Kidney (tissue), 14 donors: Measurements from ENCODE around the gene PANK4. TPM values are rescaled to one million over a fixed set of nuclear protein-coding genes. Genes with fewer than 3 reads are reported as not detected.

Source experiments
- DNase-seq, 5 donors: peaks; one replicate each; pipeline ENCODE4 v3.0.0-alpha.2; 2013 to 2020
- FAIRE-seq: peaks from 2 replicates; lab custom pipeline; 2012; peaks lifted over from hg19 to GRCh38; lab: Jason Lieb, UNC
- H3K27ac ChIP-seq, 2 donors: one replicate each; pipeline ENCODE4 v1.7.0; 2013; ENCODE audit warnings: low read depth in 2 of 2, low read length in 2 of 2, inconsistent platforms in 1 of 2
- H3K27me3 ChIP-seq: one replicate; pipeline ENCODE4 v1.7.1; 2013; ENCODE audit warnings: low read length, inconsistent platforms; ENCODE audit not compliant: control insufficient read depth, insufficient read depth
- H3K36me3 ChIP-seq, 3 donors: one replicate each; pipeline versions ENCODE4 v1.7.0 to v1.7.1; 2013; ENCODE audit warnings: low read length in 3 of 3, control low read depth in 1 of 3, inconsistent platforms in 1 of 3; ENCODE audit not compliant: insufficient read depth in 3 of 3, control insufficient read depth in 2 of 3
- H3K4me1 ChIP-seq, 3 donors: one replicate each; pipeline versions ENCODE4 v1.7.0 to v1.7.1; 2013; ENCODE audit warnings: low read length in 3 of 3, inconsistent platforms in 1 of 3, low read depth in 1 of 3; ENCODE audit not compliant: control insufficient read depth in 2 of 3, insufficient read depth in 2 of 3
- H3K4me3 ChIP-seq, 3 donors: one replicate each; pipeline versions ENCODE4 v1.7.0 to v1.8.1; 2013; ENCODE audit warnings: low read length in 3 of 3, control low read depth in 1 of 3, inconsistent platforms in 1 of 3
- H3K9ac ChIP-seq, 3 donors: one replicate each; pipeline versions ENCODE4 v1.7.0 to v1.7.1; 2013; ENCODE audit warnings: low read length in 3 of 3, control low read depth in 1 of 3, inconsistent platforms in 1 of 3
- H3K9me3 ChIP-seq, 3 donors: one replicate each; pipeline versions ENCODE4 v1.7.0 to v1.7.1; 2013; ENCODE audit warnings: low read length in 3 of 3, control low read depth in 1 of 3, inconsistent platforms in 1 of 3; ENCODE audit not compliant: control insufficient read depth in 2 of 3, insufficient read depth in 1 of 3
- intact Hi-C: fragments of 100-400 bp; cut with DNase I; formaldehyde crosslinking; loops from one replicate; pipeline ENCODE4 v1.11.1; 2022
- polyA plus RNA-seq: library from polyadenylated mRNA; stranded (reverse); fragments of 350-450 nt; fragmentation: Illumina TruSeq; extraction: RNeasy Lipid Tissue Mini Kit (QIAGEN cat#74804); gene quantifications from one replicate; pipeline ENCODE4 v1.2.3, GENCODE V29; 2014; ENCODE audit warnings: low read depth, low replicate concordance; ENCODE audit not compliant: insufficient read depth
- total RNA-seq: library from RNA; stranded (reverse); fragmentation: NEBNext Ultra II Directional; extraction: Animal tissue kit (Norgen Biotek cat#: 25700); gene quantifications from one replicate; pipeline ENCODE4 v1.2.1, GENCODE V29; 2021
- TF ChIP-seq, protein P1 (sequence below): IDR thresholded peaks from 3 replicates; pipeline ENCODE4 v1.5.1; 2012; ENCODE audit warnings: mild to moderate bottlenecking, moderate library complexity, borderline replicate concordance; ENCODE audit not compliant: insufficient read depth; ENCODE audit errors: extremely low read depth
- donor health status: control.
- donor health status: control.
- donor health status: control.
- donor health status: control.
- donor health status: control.
- donor health status: DM: yes; HTN: yes; CAD: no.
- donor health status: Normal renal cell carcinoma (clear cell type).

The PANK4 gene
- total and polyA plus RNA-seq, 2 donors from 2014 or later = 13.3 to 33.7 TPM

DNA sequence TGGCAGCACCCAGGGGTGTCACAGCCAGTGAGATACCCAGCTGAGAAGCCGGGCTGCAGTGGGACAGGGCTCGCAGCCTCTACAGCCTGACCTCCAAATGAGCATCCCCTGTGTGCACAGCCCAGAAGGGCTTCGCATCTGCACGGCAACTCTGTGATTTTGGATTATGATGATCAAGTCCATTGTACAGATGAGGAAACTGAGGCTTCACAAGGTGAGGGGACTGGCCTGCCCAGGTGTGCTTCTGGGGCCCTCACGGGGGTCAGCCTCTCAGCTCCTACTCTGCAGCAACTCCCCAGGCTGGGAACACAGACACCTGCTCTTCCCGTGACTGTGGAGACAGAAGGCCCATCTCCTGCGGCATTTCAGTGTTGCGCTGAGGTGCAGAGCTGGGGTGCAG is 12.5 kb upstream of the PANK4 start:
- DNase-seq = no peak
- Histone ChIP-seq H3K4me3 (no peak overlapping the region), H3K4me1 (no peaks in the 10 kb centered on the region), H3K36me3 (no peaks in the 10 kb centered on the region), H3K27me3 (no peaks in the 10 kb centered on the region), H3K9ac (no peak overlapping the region), H3K9me3 (no peaks in the 10 kb centered on the region), H3K27ac (no peak overlapping the region)
- TF ChIP-seq, protein P1, sequence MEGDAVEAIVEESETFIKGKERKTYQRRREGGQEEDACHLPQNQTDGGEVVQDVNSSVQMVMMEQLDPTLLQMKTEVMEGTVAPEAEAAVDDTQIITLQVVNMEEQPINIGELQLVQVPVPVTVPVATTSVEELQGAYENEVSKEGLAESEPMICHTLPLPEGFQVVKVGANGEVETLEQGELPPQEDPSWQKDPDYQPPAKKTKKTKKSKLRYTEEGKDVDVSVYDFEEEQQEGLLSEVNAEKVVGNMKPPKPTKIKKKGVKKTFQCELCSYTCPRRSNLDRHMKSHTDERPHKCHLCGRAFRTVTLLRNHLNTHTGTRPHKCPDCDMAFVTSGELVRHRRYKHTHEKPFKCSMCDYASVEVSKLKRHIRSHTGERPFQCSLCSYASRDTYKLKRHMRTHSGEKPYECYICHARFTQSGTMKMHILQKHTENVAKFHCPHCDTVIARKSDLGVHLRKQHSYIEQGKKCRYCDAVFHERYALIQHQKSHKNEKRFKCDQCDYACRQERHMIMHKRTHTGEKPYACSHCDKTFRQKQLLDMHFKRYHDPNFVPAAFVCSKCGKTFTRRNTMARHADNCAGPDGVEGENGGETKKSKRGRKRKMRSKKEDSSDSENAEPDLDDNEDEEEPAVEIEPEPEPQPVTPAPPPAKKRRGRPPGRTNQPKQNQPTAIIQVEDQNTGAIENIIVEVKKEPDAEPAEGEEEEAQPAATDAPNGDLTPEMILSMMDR = no peak
- no peak for FAIRE-seq
- intact Hi-C loops = no loop called here

DNA sequence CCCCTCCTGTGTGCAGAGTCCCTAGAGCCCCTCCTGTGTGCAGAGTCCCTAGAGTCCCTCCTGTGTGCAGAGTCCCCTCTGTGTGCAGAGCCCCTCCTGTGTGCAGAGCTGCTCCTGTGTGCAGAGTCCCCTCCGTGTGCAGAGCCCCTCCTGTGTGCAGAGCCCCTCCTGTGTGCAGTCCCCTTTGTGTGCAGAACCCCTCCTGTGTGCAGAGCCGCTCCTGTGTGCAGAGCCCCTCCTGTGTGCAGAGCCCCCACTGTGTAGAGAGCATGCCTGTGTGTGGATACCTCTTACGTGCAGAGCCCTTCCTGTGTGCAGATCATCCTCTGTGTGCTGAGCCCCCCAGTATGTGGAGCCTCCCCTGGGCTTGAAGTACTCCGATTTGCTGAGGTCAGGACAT is 12.0 kb upstream of the PANK4 start:
- FAIRE-seq = no peak
- intact Hi-C loops = no loop called here
- Histone ChIP-seq H3K4me3 (no peak overlapping the region), H3K9ac (no peak overlapping the region), H3K36me3 (no peaks in the 10 kb centered on the region), H3K27me3 (no peaks in the 10 kb centered on the region), H3K4me1 (no peaks in the 10 kb centered on the region), H3K27ac (no peak overlapping the region), H3K9me3 (no peaks in the 10 kb centered on the region)
- TF ChIP-seq, protein P1 = no peak
- no peak for DNase-seq

DNA sequence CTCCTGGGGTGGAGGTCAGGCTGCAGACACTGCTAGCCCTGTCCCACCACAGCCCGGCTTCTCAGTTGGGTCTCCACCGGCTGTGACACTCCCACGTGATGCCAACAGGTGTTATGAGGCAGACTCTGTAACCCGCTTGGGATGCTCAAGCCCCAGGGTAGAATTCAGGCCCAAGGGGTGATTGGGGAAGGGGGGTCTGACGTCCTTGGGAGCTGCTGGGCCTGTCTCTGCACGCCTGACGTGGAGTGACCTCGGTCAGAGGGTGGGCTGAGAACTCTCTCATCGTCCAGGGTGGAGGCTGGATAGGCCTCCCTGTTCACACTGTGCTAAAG is 11.4 kb upstream of the PANK4 start:
- no peak for DNase-seq
- no peaks in the 10 kb centered on the region for H3K9me3 ChIP-seq
- no peak overlapping the region for H3K9ac ChIP-seq
- TF ChIP-seq, protein P1 = no peak
- no peak overlapping the region for H3K27ac ChIP-seq
- FAIRE-seq = no peak
- no peak overlapping the region for H3K4me3 ChIP-seq
- no peaks in the 10 kb centered on the region for H3K36me3 ChIP-seq
- intact Hi-C loops = no loop called here
- no peaks in the 10 kb centered on the region for H3K27me3 ChIP-seq
- no peaks in the 10 kb centered on the region for H3K4me1 ChIP-seq

DNA sequence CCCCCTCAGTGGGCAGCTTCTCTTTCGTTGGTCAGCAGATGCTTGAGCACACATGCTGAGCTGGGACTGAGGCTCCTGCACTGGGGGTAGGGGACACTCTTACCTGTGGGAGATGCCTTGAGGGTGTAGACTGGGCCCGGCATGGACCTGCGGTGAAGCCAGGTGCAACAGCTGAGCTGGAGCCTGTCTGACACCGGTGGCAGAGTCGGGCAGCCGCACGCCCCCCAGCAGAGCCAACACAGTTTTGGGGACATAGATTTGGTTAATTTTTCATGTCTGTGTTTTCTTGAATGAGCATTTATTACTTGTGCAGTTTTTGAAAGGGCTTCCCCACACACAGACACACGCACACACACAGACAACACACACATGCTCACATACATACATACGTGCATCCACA is 9.6 kb upstream of the PANK4 start:
- TF ChIP-seq, protein P1 = no peak
- peaks cover 8% of the 10 kb centered on the region for H3K27me3 ChIP-seq
- peaks cover 0 to 2% (median under 1%) of the 10 kb centered on the region in 3 donors for H3K4me1 ChIP-seq
- DNase-seq (no peak), FAIRE-seq (no peak)
- no peak overlapping the region for H3K4me3 ChIP-seq
- intact Hi-C loops = no loop called here
- no peaks in the 10 kb centered on the region for H3K9me3 ChIP-seq
- H3K9ac ChIP-seq = no peak overlapping the region
- no peaks in the 10 kb centered on the region for H3K36me3 ChIP-seq
- no peak overlapping the region for H3K27ac ChIP-seq
